Measurements from ENCODE around the gene MICOS13.

MICOS13 gene

GRCh38 chr19:5680437-5681368, at the start of gene MICOS13, which contains the start of gene HSD11B1L (continued):
- TF ChIP-seq ZNF629 (tag by site-specific recombination; IDR thresholded peaks at IDR 0.05), result 0 out of 2 replicates have a peak, but pooled peaks have one; percentile 43
- TF ChIP-seq ZNF660 (tag by site-specific recombination; IDR thresholded peaks at IDR 0.05), result 0 out of 2 replicates have a peak, but pooled peaks have one; percentile 37
- 0 out of 2 replicates have a peak, but pooled peaks have one; percentile 7 for TF ChIP-seq ZNF148 (tag by site-specific recombination; IDR thresholded peaks at IDR 0.05; ENCODE audit: borderline replicate concordance)
- TF ChIP-seq YY2 (tag by site-specific recombination; IDR thresholded peaks at IDR 0.05), result peak; percentile 72
- no peak for TF ChIP-seq ZFP41 (tag by site-specific recombination; IDR thresholded peaks at IDR 0.05; ENCODE audit: borderline replicate concordance)
- TF ChIP-seq, protein P1, sequence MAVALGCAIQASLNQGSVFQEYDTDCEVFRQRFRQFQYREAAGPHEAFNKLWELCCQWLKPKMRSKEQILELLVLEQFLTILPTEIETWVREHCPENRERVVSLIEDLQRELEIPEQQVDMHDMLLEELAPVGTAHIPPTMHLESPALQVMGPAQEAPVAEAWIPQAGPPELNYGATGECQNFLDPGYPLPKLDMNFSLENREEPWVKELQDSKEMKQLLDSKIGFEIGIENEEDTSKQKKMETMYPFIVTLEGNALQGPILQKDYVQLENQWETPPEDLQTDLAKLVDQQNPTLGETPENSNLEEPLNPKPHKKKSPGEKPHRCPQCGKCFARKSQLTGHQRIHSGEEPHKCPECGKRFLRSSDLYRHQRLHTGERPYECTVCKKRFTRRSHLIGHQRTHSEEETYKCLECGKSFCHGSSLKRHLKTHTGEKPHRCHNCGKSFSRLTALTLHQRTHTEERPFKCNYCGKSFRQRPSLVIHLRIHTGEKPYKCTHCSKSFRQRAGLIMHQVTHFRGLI (tag by site-specific recombination; IDR thresholded peaks at IDR 0.05), result no peak
- TF ChIP-seq, protein P2, sequence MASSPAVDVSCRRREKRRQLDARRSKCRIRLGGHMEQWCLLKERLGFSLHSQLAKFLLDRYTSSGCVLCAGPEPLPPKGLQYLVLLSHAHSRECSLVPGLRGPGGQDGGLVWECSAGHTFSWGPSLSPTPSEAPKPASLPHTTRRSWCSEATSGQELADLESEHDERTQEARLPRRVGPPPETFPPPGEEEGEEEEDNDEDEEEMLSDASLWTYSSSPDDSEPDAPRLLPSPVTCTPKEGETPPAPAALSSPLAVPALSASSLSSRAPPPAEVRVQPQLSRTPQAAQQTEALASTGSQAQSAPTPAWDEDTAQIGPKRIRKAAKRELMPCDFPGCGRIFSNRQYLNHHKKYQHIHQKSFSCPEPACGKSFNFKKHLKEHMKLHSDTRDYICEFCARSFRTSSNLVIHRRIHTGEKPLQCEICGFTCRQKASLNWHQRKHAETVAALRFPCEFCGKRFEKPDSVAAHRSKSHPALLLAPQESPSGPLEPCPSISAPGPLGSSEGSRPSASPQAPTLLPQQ (tag by site-specific recombination; IDR thresholded peaks at IDR 0.05), result peak; percentile 100
- no peak for TF ChIP-seq OSR2 (tag by site-specific recombination; IDR thresholded peaks at IDR 0.05)
- peak; percentile 90 for TF ChIP-seq SP2 (tag by site-specific recombination; IDR thresholded peaks at IDR 0.05)
- no peak for TF ChIP-seq PRDM1 (tag by site-specific recombination; IDR thresholded peaks at IDR 0.05)
- TF ChIP-seq ZNF777 (tag by site-specific recombination; IDR thresholded peaks at IDR 0.05; ENCODE audit: borderline replicate concordance), result 0 out of 2 replicates have a peak, but pooled peaks have one; percentile 30
- TF ChIP-seq ZBTB1 (tag by site-specific recombination; IDR thresholded peaks at IDR 0.05), result no peak
- peak; percentile 99 for TF ChIP-seq ZFP69B (tag by site-specific recombination; IDR thresholded peaks at IDR 0.05)
- TF ChIP-seq, protein P3, sequence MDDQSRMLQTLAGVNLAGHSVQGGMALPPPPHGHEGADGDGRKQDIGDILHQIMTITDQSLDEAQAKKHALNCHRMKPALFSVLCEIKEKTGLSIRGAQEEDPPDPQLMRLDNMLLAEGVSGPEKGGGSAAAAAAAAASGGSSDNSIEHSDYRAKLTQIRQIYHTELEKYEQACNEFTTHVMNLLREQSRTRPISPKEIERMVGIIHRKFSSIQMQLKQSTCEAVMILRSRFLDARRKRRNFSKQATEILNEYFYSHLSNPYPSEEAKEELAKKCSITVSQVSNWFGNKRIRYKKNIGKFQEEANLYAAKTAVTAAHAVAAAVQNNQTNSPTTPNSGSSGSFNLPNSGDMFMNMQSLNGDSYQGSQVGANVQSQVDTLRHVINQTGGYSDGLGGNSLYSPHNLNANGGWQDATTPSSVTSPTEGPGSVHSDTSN (CRISPR knock-in tag; IDR thresholded peaks at IDR 0.05), result no peak
- TF ChIP-seq KLF10 (tag by site-specific recombination; IDR thresholded peaks at IDR 0.05), result peak; percentile 79; the same call in 1 of the 2 replicates
- peak; percentile 63; the same call in 1 of the 2 replicates for TF ChIP-seq ZNF24 (tag by site-specific recombination; IDR thresholded peaks at IDR 0.05)
- peak; percentile 100 for TF ChIP-seq SP3 (tag by site-specific recombination; IDR thresholded peaks at IDR 0.05)
- peak; percentile 38 for TF ChIP-seq SP7 (tag by site-specific recombination; IDR thresholded peaks at IDR 0.05)
- TF ChIP-seq ZNF138 (tag by site-specific recombination; IDR thresholded peaks at IDR 0.05; ENCODE audit: borderline replicate concordance), result no peak
- 0 out of 2 replicates have a peak, but pooled peaks have one; percentile 20 for TF ChIP-seq ZNF610 (tag by site-specific recombination; IDR thresholded peaks at IDR 0.05; ENCODE audit: borderline replicate concordance)
- no peak for TF ChIP-seq ZNF701 (tag by site-specific recombination; IDR thresholded peaks at IDR 0.05)
- peak; percentile 100 for TF ChIP-seq ZNF335 (tag by site-specific recombination; conservative IDR thresholded peaks at IDR 0.05)
- peak; percentile 12; the same call in 1 of the 2 replicates for TF ChIP-seq ZNF394 (tag by site-specific recombination; IDR thresholded peaks at IDR 0.05; ENCODE audit: borderline replicate concordance)
- peak; percentile 48 for TF ChIP-seq GLIS1 (tag by site-specific recombination; IDR thresholded peaks at IDR 0.05)
- TF ChIP-seq HIC1 (tag by site-specific recombination; IDR thresholded peaks at IDR 0.05), result peak; percentile 97
- peak; percentile 95 for TF ChIP-seq KLF9 (tag by site-specific recombination; IDR thresholded peaks at IDR 0.05; ENCODE audit: low read depth)
- peak; percentile 12 for TF ChIP-seq ZBTB7A (tag by site-specific recombination; IDR thresholded peaks at IDR 0.05; ENCODE audit: low read depth)
- peak; percentile 48 for TF ChIP-seq GLIS2 (tag by site-specific recombination; IDR thresholded peaks at IDR 0.05)
- TF ChIP-seq, protein P4, sequence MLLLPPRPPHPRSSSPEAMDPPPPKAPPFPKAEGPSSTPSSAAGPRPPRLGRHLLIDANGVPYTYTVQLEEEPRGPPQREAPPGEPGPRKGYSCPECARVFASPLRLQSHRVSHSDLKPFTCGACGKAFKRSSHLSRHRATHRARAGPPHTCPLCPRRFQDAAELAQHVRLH (tag by site-specific recombination; IDR thresholded peaks at IDR 0.05), result 0 out of 2 replicates have a peak, but pooled peaks have one; percentile 7
- TF ChIP-seq ZSCAN30 (tag by site-specific recombination; IDR thresholded peaks at IDR 0.05), result peak; percentile 42

Measured in HEK293 (cell line).